Measurements from ENCODE around the gene C11orf71.

C11orf71 gene

GRCh38 chr11:114400915-114401223, 558 bp upstream of the C11orf71 start:
- Histone ChIP-seq H3K27ac (ENCODE audit: low read length) (no peak overlapping the region), H3K36me3 (ENCODE audit: control insufficient read depth, insufficient read depth, low read length) (peaks cover 3% of the 10 kb centered on the region; the same call in 1 of the 2 replicates), H3K4me3 (ENCODE audit: low read length) (peak overlapping the region; percentile 69; the same call in 1 of the 2 replicates), H3K9me3 (ENCODE audit: control insufficient read depth, insufficient read depth, low read length) (no peaks in the 10 kb centered on the region), H3K4me1 (ENCODE audit: control insufficient read depth, insufficient read depth, low read length) (no peaks in the 10 kb centered on the region), H3K27me3 (ENCODE audit: control insufficient read depth, insufficient read depth, low read length) (no peaks in the 10 kb centered on the region)
- DNase-seq (ENCODE audit: low read depth, low spot score): no peak
- no CpG with 5 or more reads among the region's 8 CpGs for WGBS (ENCODE audit: insufficient coverage, insufficient read length)

- H3K4me3 ChIP-seq (ENCODE audit: low read length): peak overlapping the region; percentile 69; the same call in 1 of the 2 replicates
- H3K36me3 ChIP-seq (ENCODE audit: control insufficient read depth, insufficient read depth, low read length): no peaks in the 10 kb centered on the region
- WGBS (ENCODE audit: insufficient coverage, insufficient read length): 100% methylated on average over 1 of the region's 29 CpGs
- H3K27me3 ChIP-seq (ENCODE audit: control insufficient read depth, insufficient read depth, low read length): no peaks in the 10 kb centered on the region
- H3K9me3 ChIP-seq (ENCODE audit: control insufficient read depth, insufficient read depth, low read length): no peaks in the 10 kb centered on the region
- no peak for DNase-seq (ENCODE audit: low read depth, low spot score)
- H3K4me1 ChIP-seq (ENCODE audit: control insufficient read depth, insufficient read depth, low read length): no peaks in the 10 kb centered on the region
- H3K27ac ChIP-seq (ENCODE audit: low read length): no peak overlapping the region
Measured at GRCh38 chr11:114399490-114400215, 658 bp downstream of the C11orf71 start.

- no peak overlapping the region for H3K4me3 ChIP-seq (ENCODE audit: low read length)
- H3K4me1 ChIP-seq (ENCODE audit: control insufficient read depth, insufficient read depth, low read length): no peaks in the 10 kb centered on the region
- no peaks in the 10 kb centered on the region for H3K9me3 ChIP-seq (ENCODE audit: control insufficient read depth, insufficient read depth, low read length)
- H3K27me3 ChIP-seq (ENCODE audit: control insufficient read depth, insufficient read depth, low read length): no peaks in the 10 kb centered on the region
- no peak for DNase-seq (ENCODE audit: low read depth, low spot score)
- H3K27ac ChIP-seq (ENCODE audit: low read length): no peak overlapping the region
- no peaks in the 10 kb centered on the region for H3K36me3 ChIP-seq (ENCODE audit: control insufficient read depth, insufficient read depth, low read length)
- no CpG with 5 or more reads among the region's 4 CpGs for WGBS (ENCODE audit: insufficient coverage, insufficient read length)
Measured at GRCh38 chr11:114398303-114398920, 1.9 kb downstream of the C11orf71 start.

GRCh38 chr11:114397349-114397982, 2.8 kb downstream of the C11orf71 start:
- Histone ChIP-seq H3K4me3 (ENCODE audit: low read length) (no peak overlapping the region), H3K36me3 (ENCODE audit: control insufficient read depth, insufficient read depth, low read length) (no peaks in the 10 kb centered on the region), H3K27ac (ENCODE audit: low read length) (no peak overlapping the region), H3K9me3 (ENCODE audit: control insufficient read depth, insufficient read depth, low read length) (no peaks in the 10 kb centered on the region), H3K27me3 (ENCODE audit: control insufficient read depth, insufficient read depth, low read length) (no peaks in the 10 kb centered on the region), H3K4me1 (ENCODE audit: control insufficient read depth, insufficient read depth, low read length) (no peaks in the 10 kb centered on the region)
- 100% methylated on average over 1 of the region's 2 CpGs for WGBS (ENCODE audit: insufficient coverage, insufficient read length)
- no peak for DNase-seq (ENCODE audit: low read depth, low spot score)

GRCh38 chr11:114396916-114397315, 3.4 kb downstream of the C11orf71 start:
- Histone ChIP-seq H3K27me3 (ENCODE audit: control insufficient read depth, insufficient read depth, low read length) (no peaks in the 10 kb centered on the region), H3K4me1 (ENCODE audit: control insufficient read depth, insufficient read depth, low read length) (no peaks in the 10 kb centered on the region), H3K36me3 (ENCODE audit: control insufficient read depth, insufficient read depth, low read length) (no peaks in the 10 kb centered on the region), H3K9me3 (ENCODE audit: control insufficient read depth, insufficient read depth, low read length) (no peaks in the 10 kb centered on the region), H3K27ac (ENCODE audit: low read length) (no peak overlapping the region), H3K4me3 (ENCODE audit: low read length) (no peak overlapping the region)
- DNase-seq (ENCODE audit: low read depth, low spot score): no peak

GRCh38 chr11:114395736-114396135, 4.6 kb downstream of the C11orf71 start:
- Histone ChIP-seq H3K27me3 (ENCODE audit: control insufficient read depth, insufficient read depth, low read length) (no peaks in the 10 kb centered on the region), H3K27ac (ENCODE audit: low read length) (no peak overlapping the region), H3K9me3 (ENCODE audit: control insufficient read depth, insufficient read depth, low read length) (no peaks in the 10 kb centered on the region), H3K4me3 (ENCODE audit: low read length) (no peak overlapping the region), H3K36me3 (ENCODE audit: control insufficient read depth, insufficient read depth, low read length) (no peaks in the 10 kb centered on the region), H3K4me1 (ENCODE audit: control insufficient read depth, insufficient read depth, low read length) (no peaks in the 10 kb centered on the region)
- no CpG with 5 or more reads among the region's 3 CpGs for WGBS (ENCODE audit: insufficient coverage, insufficient read length)
- DNase-seq (ENCODE audit: low read depth, low spot score): no peak

- Histone ChIP-seq H3K27ac (ENCODE audit: low read length) (no peak overlapping the region), H3K36me3 (ENCODE audit: control insufficient read depth, insufficient read depth, low read length) (no peaks in the 10 kb centered on the region), H3K4me1 (ENCODE audit: control insufficient read depth, insufficient read depth, low read length) (no peaks in the 10 kb centered on the region), H3K27me3 (ENCODE audit: control insufficient read depth, insufficient read depth, low read length) (no peaks in the 10 kb centered on the region), H3K4me3 (ENCODE audit: low read length) (no peak overlapping the region), H3K9me3 (ENCODE audit: control insufficient read depth, insufficient read depth, low read length) (no peaks in the 10 kb centered on the region)
- WGBS (ENCODE audit: insufficient coverage, insufficient read length): no CpG with 5 or more reads among the region's 4 CpGs
- no peak for DNase-seq (ENCODE audit: low read depth, low spot score)
Measured at GRCh38 chr11:114392735-114393667, 7.3 kb downstream of the C11orf71 start.

GRCh38 chr11:114386545-114386944, 13.8 kb downstream of the C11orf71 start:
- Histone ChIP-seq H3K27me3 (ENCODE audit: control insufficient read depth, insufficient read depth, low read length) (no peaks in the 10 kb centered on the region), H3K27ac (ENCODE audit: low read length) (no peak overlapping the region), H3K4me3 (ENCODE audit: low read length) (no peak overlapping the region), H3K4me1 (ENCODE audit: control insufficient read depth, insufficient read depth, low read length) (no peaks in the 10 kb centered on the region), H3K9me3 (ENCODE audit: control insufficient read depth, insufficient read depth, low read length) (no peaks in the 10 kb centered on the region), H3K36me3 (ENCODE audit: control insufficient read depth, insufficient read depth, low read length) (no peaks in the 10 kb centered on the region)
- WGBS (ENCODE audit: insufficient coverage, insufficient read length): no CpG with 5 or more reads among the region's 1 CpG
- no peak for DNase-seq (ENCODE audit: low read depth, low spot score)

- no peaks in the 10 kb centered on the region for H3K36me3 ChIP-seq (ENCODE audit: control insufficient read depth, insufficient read depth, low read length)
- H3K27ac ChIP-seq (ENCODE audit: low read length): no peak overlapping the region
- no peaks in the 10 kb centered on the region for H3K4me1 ChIP-seq (ENCODE audit: control insufficient read depth, insufficient read depth, low read length)
- no peaks in the 10 kb centered on the region for H3K9me3 ChIP-seq (ENCODE audit: control insufficient read depth, insufficient read depth, low read length)
- DNase-seq (ENCODE audit: low read depth, low spot score): no peak
- no CpG with 5 or more reads among the region's 2 CpGs for WGBS (ENCODE audit: insufficient coverage, insufficient read length)
- no peaks in the 10 kb centered on the region for H3K27me3 ChIP-seq (ENCODE audit: control insufficient read depth, insufficient read depth, low read length)
- no peak overlapping the region for H3K4me3 ChIP-seq (ENCODE audit: low read length)
Measured at GRCh38 chr11:114386131-114386530, 14.2 kb downstream of the C11orf71 start.

GRCh38 chr11:114384487-114384886, 15.8 kb downstream of the C11orf71 start:
- DNase-seq (ENCODE audit: low read depth, low spot score): no peak
- H3K36me3 ChIP-seq (ENCODE audit: control insufficient read depth, insufficient read depth, low read length): no peaks in the 10 kb centered on the region
- no peak overlapping the region for H3K4me3 ChIP-seq (ENCODE audit: low read length)
- no CpG with 5 or more reads among the region's 1 CpG for WGBS (ENCODE audit: insufficient coverage, insufficient read length)
- H3K4me1 ChIP-seq (ENCODE audit: control insufficient read depth, insufficient read depth, low read length): no peaks in the 10 kb centered on the region
- H3K27me3 ChIP-seq (ENCODE audit: control insufficient read depth, insufficient read depth, low read length): no peaks in the 10 kb centered on the region
- H3K27ac ChIP-seq (ENCODE audit: low read length): no peak overlapping the region
- no peaks in the 10 kb centered on the region for H3K9me3 ChIP-seq (ENCODE audit: control insufficient read depth, insufficient read depth, low read length)

Data from iPS DF 6.9 (cell line).